GM18861 (cell line): ENCODE data around the gene PARVB.

ENCODE experiments used
- ATAC-seq: cut with Tn5 transposase; IDR thresholded peaks from one replicate; pipeline ENCODE4 v1.9.1; 2021; ENCODE audit not compliant: unreplicated experiment

Gene PARVB

DNA sequence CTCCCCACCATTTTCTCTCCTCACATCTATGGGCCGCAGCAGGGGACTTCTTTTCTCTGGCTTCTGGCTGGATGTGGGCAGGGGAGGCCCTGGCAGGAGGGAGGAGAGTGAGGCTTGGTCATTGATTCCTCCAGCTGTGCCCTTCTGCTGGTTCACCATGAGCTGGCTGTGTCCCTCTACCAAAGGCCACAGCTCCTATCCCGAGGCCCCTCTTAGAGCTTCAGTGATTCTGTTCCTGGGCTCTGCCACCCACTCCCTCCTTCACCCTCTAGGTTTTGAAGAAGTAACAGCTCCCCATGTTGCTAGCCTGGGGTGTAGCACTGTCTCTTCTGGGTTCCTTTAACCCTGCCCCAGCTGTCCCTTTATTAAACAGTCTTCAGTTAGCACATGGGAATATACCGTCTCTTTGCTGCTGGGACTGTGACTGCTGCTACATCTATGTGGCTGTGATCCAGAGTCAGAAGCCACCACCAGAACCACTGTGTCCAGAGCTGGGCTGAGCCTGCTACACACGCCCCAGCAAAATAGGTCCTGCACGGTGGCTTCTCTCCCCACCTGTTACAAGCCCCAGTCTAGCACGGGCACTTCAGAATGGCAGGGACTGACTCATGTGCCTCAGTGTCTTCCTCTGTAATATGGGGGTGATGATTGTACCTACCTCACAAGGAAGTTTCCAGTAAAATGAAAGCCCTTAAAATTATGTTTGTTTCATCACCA is 156.0 kb downstream of the PARVB start:
- ATAC-seq, result no peak

DNA sequence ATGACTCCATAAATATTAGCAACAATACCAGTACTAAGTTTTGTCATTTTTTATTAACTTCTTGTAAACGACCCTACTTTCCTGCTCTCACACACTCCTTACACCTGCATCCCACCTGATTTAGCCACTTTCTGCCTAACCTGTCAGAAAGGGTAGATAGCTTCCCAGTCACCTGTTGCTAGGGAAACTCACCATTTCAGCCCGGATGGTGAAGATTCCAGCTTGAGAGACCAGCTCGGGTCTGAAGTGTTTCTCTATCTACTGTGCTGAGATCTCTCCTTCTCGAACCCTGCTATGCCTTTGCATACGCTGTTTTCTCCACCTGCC is 156.6 kb downstream of the PARVB start, which contains the start of gene PARVG:
Gene PARVG, plus strand, starts transcription at position 220 of the 327 bp plus-strand sequence. CDS start 2,405 bp downstream, outside the sequence.
- ATAC-seq, result no peak

DNA sequence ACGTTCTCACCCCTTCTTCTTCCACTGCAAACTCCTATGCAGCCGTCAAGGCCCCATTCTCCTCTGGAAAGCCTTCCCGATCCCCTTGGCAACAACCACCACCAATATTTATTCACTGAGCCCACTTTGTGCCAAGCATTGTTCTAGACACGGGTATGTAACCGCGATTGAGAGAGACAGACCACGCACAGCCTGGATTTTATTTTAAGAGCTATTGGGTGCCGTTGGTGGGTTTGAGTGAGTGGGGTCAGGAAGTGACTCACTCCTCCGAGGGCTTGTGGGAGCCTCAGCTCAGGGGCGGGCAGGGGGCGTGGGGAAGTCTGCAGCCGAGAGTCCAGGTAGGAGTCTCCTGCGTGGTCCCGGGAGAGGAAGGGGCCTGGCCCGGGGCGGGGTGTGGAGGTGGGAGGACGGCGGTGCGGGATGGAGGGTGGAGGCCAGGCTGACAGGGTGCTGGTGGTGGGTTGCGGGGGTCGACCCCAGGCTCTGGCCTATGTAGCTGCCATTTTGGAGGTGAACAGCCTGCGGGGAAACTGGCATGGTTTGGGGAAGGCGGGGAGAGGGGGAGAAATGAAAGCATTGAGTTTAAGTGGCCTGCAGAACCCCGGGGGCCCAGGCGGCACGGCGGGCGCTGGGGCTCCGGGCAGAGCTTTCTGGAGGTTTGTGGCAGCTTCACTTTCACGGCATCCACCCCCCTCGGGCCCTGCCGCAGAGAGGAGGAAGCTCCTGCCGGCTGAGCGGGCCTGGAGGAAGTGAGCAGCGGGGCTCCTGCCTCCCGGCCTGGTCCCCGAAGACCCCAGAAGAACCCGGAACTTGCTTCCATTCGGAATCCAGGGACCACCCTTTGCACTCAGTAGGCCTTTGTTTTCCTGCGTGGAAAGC is 157.2 kb downstream of the PARVB start:
- ATAC-seq, result no peak

DNA sequence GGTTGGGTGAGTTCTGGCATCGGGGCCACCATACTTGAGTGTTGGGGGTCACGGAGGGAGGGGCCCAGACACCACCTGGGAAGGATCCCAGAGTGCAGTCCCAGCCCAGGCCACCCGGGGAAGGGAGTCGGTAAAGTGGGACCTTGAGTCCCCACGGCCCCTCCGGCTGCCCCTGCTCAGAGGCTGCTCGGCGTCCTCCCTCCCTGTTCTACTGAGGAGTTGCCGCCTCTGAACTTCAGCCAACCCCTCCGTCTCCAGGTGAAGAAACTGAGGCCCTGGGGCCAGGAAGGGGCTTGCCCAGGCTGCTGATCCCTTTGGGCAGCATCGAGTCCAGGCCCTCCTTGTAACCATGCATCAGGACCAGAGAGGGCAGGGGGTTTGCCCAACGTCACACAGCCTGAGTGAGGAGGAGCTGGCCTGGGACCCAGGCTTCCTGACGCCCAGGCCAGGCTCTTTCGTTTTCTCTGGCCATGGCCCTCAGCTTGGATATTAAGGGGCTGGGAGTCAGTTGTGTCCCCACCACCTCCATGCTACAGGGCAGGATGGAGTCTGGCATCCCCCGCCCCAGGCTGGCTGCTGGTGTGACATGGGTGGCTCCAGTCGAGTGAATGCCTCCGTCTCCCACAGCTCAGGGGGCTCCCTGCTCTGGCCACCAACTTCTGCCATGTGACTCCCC is 157.9 kb downstream of the PARVB start:
- no peak for ATAC-seq

DNA sequence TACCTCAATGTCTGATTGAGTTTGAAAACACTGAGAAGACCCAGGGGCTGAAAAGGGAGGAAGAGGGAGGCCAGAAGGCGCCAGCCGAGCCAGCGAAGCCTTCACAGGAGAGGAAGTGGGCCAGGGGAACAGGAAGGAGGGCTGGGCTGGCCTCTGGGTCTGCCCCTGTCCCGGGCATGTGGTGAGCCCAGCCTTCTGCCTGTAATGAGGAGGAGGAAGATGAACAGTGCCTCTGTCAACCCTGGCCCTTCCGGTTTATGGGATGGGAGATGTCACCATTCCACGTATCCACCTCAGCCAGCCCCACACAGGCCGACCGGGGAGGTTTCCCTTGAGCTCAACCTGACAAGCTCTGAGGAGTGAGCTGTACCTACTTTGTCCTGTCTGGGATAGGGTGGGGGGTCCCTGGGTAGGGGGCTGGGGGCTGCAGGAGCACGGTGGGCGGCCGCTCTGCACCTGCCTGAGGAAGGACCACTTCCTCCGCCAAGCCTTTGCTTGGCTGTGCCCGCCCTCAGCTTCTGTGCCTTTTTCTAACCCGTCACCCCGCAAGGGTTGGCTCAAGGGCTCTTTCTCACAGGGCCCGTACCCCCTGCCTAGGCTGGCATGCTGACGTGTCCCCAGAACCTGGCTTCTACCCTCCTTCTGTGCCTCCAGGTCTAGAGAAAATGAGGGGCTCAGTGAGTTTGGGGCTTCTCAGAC is 158.6 kb downstream of the PARVB start:
- no peak for ATAC-seq

DNA sequence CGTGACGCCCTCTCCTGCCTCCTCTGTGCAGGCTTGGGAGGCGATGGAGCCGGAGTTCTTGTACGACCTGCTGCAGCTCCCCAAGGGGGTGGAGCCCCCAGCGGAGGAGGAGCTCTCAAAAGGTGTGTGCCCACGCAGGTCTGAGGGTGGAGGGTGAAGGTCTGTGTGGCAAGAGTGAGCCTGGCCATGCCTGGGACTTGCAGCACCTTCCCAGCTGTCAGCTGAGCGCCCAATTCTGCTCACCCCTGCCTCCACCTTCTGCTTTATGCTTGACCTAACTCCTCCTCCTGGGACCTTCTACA is 159.1 kb downstream of the PARVB start:
- ATAC-seq, result no peak

DNA sequence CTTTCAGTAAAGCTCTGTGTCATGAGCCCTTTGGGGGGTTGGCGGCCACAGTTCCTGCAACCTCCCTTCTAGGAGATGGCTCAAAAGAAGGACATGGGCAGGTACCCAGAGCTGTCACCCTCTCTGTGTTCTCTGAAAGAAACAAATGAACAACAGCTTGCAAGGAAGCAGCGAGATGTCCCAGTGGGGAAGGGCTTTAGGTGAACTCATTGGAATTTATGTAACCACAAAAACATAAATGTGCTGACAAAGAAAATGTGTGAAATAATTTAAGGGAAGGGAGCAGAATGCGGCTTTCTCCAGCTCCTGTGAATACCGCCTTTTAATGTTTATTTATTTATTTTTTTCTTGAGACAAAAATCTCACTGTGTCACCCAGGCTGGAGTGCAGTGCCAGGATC is 159.9 kb downstream of the PARVB start:
- ATAC-seq, result no peak

DNA sequence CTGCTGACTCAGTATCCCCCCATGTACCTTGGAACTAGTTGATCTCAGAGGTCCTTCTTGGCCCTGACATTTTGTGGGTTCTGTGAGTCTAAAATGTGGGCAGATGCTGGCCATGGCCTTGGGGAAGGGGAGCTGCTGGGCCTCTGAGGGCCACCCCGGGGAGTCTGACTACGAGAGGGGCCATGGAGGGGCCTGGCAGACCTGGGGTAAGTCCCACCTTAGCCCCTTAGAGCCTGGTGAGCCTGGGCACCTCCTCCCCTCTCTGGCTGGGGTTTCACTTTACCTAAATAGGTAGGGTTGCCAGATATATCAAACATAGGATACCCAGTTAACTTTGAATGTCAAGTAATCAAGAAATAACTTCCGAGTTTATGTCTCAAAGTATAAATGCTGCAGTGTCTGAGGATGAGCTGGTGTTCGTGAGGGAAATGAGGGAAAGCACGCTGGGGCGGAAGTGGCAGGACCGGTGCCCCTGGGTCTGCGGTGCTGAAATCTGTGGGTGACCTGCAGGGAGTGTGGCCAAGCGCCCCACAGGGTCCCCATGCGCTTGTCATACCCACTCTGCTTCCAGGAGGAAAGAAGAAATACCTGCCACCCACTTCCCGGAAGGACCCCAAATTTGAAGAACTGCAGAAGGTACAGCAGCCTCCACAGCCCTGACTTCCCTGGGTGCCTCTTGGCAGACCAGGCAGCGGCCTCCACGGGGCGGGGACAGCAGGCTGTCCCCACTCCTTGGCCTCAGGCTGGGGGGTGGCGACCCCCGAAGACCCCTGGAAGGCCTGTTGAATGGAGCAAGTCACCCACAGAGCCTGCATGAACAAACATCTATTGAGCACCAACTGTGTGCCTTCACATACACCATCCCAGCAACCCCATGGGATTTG is 161.4 kb downstream of the PARVB start:
- ATAC-seq, result no peak

DNA sequence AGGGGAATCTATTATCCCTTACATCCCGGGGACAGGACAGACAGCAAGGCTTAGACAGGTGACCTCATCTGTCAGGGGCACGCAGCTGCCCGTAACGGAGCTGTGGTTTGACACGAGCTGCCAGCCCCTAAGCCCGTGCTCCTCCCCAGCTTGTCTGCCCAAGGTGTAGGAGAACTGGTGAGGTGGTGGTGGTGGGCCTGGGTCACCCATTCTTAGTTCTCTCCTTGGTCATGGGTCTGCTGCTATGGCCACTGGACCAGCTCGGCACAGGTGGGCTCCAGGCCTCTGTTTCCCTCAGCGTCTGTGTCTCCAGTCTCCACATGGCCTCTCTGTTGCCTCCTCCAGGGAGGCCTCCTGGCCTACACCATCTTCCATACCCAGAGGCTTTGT is 162.0 kb downstream of the PARVB start:
- ATAC-seq, result no peak

DNA sequence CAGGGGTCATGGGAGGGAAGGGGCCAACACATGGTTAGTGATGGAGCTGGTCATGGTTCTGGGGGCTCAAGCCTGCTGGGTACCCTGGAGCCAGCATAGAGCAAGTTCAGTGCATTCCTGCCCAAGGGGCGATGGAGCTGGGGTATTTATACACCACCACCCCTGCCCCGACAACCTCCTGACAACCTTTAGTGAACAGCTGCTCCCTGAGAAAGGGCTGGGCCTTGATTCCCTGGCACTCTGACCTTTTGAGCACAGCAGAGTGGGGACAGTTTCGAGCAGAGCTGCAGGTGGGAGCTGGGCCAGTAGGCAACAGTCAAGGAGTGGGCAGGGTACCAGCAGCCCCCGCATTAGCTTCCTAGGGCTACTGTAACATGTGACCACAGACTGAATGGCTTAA is 162.6 kb downstream of the PARVB start:
- no peak for ATAC-seq

DNA sequence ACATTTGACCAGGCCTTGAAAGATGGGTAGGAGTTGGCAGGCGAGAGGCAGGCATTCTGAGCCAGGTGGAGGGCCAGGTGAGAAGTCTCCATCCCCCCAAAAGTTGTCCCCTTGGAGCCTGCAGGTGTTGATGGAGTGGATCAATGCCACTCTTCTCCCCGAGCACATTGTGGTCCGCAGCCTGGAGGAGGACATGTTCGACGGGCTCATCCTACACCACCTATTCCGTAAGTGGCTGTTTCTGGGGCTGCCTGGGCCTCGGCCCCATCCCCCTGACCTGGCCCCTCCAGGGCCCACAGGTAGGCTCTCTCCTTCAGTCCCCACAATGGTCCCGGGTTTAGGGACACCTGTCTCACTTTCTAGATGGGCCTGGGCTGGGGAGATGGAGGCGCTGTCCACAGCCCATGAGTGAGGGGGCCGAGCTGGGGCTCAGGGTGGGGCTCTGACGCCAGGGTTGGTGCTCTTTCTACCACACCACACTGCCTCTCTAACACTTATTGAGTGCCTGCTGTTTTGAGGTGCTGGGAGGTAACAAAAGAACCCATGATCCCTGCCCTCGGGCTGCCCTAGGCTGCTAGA is 163.6 kb downstream of the PARVB start:
- no peak for ATAC-seq

DNA sequence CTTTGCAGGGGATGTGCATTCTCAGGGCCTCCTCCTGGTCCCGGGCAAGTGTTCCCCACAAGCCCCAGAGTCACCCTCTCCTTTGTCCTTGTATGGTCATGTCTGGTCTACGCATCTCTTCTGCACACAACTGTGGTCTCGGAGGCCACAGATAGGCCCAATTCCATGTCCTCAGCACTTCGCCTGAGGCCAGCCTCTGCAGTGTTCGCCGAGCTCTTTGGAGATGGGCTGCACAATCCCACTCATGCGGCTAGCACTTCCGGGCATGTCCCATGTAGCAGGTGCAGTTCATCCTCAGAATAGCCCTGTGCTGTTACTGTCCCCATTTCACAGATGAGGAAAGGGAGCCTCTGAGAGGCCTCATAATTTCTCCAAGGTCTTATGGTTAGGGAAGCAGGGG is 164.2 kb downstream of the PARVB start:
- ATAC-seq, result no peak

DNA sequence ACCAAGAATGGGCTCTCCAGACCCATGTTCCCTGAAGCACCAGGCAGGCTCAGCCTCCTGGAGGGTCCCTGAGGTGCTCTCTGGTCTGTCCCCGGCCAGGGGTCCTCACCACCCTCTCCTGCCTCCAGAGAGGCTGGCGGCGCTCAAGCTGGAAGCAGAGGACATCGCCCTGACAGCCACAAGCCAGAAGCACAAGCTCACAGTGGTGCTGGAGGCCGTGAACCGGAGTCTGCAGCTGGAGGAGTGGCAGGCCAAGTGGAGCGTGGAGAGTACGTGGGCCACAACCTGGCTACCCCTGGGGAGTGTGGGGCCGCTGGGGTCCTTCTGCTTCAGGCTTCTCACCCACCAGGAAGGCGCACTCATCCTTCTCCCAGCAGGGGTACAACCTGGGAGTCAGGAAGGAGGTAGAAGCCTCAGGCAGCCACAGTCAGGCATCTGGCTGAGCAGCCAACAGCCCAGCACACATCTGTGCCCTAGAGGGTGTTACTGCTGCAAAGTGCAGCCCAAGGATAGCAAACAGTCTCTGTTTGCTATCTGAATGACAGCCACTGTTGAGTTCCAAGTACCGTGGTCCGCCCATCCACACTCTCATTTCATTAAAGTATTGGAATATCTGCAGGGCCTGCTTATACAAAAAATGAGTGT is 165.0 kb downstream of the PARVB start:
- ATAC-seq, result no peak

DNA sequence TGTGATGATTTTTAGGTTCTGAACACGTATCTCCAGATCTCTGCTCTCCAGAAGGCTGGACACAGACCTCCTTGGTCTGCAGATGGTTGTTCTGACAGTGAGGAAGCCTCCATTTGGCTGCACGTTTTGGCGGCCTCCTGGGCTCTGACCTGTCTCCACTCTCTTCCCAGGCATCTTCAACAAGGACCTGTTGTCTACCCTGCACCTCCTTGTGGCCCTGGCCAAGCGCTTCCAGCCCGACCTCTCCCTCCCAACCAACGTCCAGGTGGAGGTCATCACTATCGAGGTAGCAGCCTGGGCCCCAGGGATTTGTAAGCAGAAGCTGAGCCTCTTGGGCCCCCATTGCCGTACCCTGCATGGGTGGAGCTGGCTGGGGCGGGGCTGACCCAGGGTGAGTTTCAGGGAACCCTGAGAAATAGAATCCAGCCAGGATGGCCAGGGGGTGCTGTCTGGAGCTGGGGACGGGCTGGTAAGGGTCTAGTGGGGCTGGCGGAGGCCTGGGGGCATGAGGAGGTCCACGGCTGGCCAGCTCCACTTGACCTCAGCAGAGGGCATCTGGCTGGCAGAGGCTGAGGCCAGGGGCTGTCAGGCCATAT is 166.4 kb downstream of the PARVB start:
- ATAC-seq, result no peak

DNA sequence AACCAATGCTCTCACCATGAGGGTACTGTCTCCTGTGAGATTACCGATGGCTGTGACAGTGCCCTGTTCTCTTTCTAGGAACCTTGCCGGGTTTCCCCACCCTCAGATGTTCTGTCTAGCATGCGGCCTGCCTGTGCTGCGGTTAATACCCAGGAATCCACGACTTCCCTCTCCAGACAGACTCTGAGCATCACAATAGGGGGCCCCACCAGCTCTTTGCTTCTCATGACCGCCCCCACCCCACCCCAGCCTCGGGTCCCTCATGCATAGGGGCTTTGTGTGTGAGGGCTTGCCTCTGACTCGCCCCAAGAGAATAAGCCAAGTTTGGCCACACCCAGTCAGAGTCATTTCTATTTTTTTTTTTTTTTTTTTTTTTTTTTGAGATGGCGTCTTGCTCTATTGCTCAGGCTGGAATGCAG is 166.9 kb downstream of the PARVB start:
- no peak for ATAC-seq

DNA sequence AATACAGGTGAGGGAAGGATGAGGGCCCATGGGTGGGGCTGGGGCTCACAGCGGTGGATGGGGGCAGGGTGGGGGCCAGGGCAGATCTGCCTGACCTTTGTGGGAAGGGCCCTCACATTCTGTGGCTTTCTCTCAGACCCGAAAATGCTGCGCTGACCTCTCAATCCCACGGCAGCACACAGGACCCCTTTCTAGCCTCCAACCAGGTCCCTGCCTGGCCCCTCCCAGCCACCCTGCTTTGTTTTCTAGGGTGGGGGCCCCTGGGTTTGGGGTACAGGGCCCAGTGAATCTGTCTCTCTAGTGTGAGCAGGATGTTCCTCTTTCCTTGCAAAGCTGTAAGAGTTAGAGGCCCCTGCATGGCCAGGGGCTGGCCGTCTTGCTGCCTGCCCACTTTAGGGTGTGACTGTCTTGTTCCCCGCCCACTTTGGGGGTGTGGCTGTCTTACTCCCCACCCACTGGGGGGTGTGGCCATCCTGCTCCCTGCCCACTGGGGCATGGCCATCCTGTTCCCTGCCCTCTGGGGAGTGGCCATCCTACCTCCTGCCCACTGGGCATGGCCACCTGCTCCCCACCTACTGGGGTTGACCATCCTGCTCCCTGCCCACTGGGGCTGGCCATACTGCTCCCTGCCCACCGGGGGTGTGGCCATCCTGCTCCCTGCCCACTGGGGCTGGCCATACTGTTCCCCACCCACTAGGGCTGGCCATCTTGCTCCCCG is 168.2 kb downstream of the PARVB start:
- ATAC-seq, result no peak

DNA sequence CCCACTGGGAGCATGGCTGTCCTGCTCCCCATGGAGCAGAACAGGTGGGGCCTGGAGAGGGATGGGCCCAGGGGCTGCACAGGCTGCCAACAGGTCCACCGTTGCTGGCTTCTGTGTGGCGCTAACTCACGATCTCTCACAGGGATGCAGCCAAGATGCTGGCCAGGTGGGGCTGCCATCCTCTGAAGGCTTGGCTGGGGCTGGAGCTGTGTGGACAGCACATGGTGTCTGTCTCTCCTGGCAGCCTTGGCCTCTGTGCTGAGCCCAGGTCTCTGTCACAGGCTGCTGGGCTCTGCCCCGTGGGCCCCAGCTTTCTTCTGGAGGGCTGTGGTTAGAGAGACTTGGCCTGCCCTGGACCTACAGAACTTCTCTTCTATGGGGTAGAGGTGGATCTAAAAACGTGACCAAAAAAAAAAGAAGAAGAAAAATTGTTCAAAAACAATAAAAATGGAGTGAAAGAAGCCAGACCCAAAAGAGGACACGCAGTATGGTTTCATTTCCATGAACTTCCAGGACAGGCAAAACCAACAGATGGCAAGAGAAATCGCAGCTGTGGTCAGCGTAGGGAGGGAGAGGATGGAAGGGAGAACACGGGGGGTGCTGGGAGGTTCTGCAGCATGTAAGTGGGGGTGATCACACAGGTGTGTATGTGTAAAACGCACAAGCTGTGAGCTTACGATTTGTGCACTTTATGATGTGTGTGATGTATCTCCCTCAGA is 168.9 kb downstream of the PARVB start:
- no peak for ATAC-seq

DNA sequence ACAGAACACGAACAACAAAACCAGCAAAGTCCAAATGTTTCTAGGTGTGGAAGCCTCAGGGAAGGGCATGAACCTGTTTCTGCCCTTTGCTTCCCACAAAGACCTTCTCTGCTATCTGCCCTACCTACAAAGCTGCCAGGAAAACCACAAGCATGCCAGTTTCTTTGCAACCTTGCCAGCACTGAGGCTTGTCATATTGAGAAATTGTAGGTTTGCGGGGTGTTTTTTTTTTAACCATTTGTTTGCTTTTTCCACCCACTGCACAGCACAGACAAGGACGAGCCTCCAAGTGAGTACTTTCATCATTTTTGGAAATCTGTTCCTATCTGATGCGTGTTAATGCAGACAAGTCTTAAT is 169.4 kb downstream of the PARVB start:
- no peak for ATAC-seq
